HG02571 (cell line): ENCODE measurements around the gene ADAMTS13.
"Not testable (repeated sequence)": the region's sequence is repeated elsewhere in the genome, so short reads cannot be mapped to it uniquely, and the experiment has no call there.

Source experiments
- ATAC-seq: cut with Tn5 transposase; IDR thresholded peaks from one replicate; pipeline ENCODE4 v1.9.1; 2021; ENCODE audit warnings: mild to moderate bottlenecking, moderate library complexity; ENCODE audit not compliant: unreplicated experiment

ADAMTS13 gene

GRCh38 chr9:133391449-133391848 is 30.7 kb upstream of the ADAMTS13 start:
- not testable (repeated sequence) for ATAC-seq

- not testable (repeated sequence) for ATAC-seq
Measured at GRCh38 chr9:133392308-133392707, 29.9 kb upstream of the ADAMTS13 start.

GRCh38 chr9:133393399-133393798 is 28.8 kb upstream of the ADAMTS13 start:
- ATAC-seq = no peak

- no peak for ATAC-seq
Measured at GRCh38 chr9:133394687-133395271, 27.4 kb upstream of the ADAMTS13 start.

GRCh38 chr9:133396952-133397351 is 25.2 kb upstream of the ADAMTS13 start:
- ATAC-seq = no peak

- ATAC-seq = no peak
Measured at GRCh38 chr9:133397370-133397769, 24.8 kb upstream of the ADAMTS13 start.

GRCh38 chr9:133397895-133398294 is 24.3 kb upstream of the ADAMTS13 start:
- ATAC-seq = no peak

GRCh38 chr9:133400292-133400691 is 21.9 kb upstream of the ADAMTS13 start:
- ATAC-seq = no peak

GRCh38 chr9:133401588-133401987 is 20.6 kb upstream of the ADAMTS13 start:
- ATAC-seq = no peak

- ATAC-seq = no peak
Measured at GRCh38 chr9:133402689-133403088, 19.5 kb upstream of the ADAMTS13 start.

GRCh38 chr9:133403766-133404453 is 18.3 kb upstream of the ADAMTS13 start:
- ATAC-seq = no peak

- no peak for ATAC-seq
Measured at GRCh38 chr9:133404454-133405002, 17.6 kb upstream of the ADAMTS13 start.

- no peak for ATAC-seq
Measured at GRCh38 chr9:133405508-133406438, 16.4 kb upstream of the ADAMTS13 start.

GRCh38 chr9:133406480-133407307 is 15.5 kb upstream of the ADAMTS13 start:
- no peak for ATAC-seq

GRCh38 chr9:133408042-133408441 is 14.1 kb upstream of the ADAMTS13 start:
- ATAC-seq = no peak

- ATAC-seq = no peak
Measured at GRCh38 chr9:133415170-133415569, 7.0 kb upstream of the ADAMTS13 start.

- peak; percentile 65 for ATAC-seq
Measured at GRCh38 chr9:133417541-133418461, 4.4 kb upstream of the ADAMTS13 start, which contains the start of gene REXO4. Gene REXO4 (minus strand): TSS chr9:133418010. CDS start chr9:133417844, 166 bp downstream.

- ATAC-seq = no peak
Measured at GRCh38 chr9:133419005-133419404, 3.2 kb upstream of the ADAMTS13 start.

- no peak for ATAC-seq
Measured at GRCh38 chr9:133420392-133420827, 1.8 kb upstream of the ADAMTS13 start.
